ENCODE data around the gene OR5A1. TPM values are rescaled to one million over a fixed set of nuclear protein-coding genes. Genes with fewer than 3 reads are reported as not detected.
"Not testable (repeated sequence)": the region's sequence is repeated elsewhere in the genome, so short reads cannot be mapped to it uniquely, and the experiment has no call there.

Gene OR5A1
- total and polyA plus RNA-seq, 4 donors: not detected

DNA sequence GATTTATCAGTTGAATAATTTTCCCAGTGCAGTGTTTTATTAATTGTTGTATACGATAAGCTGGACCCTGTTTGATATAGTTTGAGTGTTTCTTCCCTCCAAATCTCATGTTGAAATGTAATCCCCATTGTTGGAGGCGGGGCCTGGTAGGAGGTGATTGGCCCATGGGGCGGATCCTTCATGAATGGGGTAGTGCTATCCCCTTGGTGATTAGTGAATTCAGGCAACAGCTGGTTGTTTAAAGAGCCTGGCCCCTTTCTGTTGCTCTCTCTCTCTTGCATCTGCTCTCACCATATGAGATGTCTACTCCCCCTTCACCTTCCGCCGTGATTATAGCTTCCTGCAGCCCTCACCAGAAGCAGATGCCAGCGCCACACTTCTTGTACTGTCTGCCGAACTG, 1.5 kb downstream of the OR5A1 start:
- DNase-seq (ENCODE audit: low spot score): no peak
- Histone ChIP-seq H3K36me3 (ENCODE audit: control insufficient read depth in 4 of 4, insufficient read depth in 3 of 4, low read depth in 1 of 4, low read length in 3 of 4) (no peaks in the 10 kb centered on the region), H3K27ac (ENCODE audit: low read depth in 1 of 2, low read length in 2 of 2) (no peak overlapping the region), H3K9ac (ENCODE audit: low read depth in 1 of 2, low read length in 2 of 2) (no peak overlapping the region), H3K4me1 (ENCODE audit: control insufficient read depth in 4 of 4, insufficient read depth in 4 of 4, low read length in 3 of 4) (no peaks in the 10 kb centered on the region), H3K9me3 (ENCODE audit: control insufficient read depth in 4 of 4, low read length in 3 of 4) (no peaks in the 10 kb centered on the region), H3K4me3 (ENCODE audit: low read depth in 1 of 3, low read length in 3 of 3) (no peak overlapping the region), H3K27me3 (ENCODE audit: control insufficient read depth in 4 of 4, insufficient read depth in 4 of 4, low read length in 3 of 4) (no peaks in the 10 kb centered on the region)
- TF ChIP-seq SP1 (IDR thresholded peaks at IDR 0.05): no peak
- TF ChIP-seq, protein P1, sequence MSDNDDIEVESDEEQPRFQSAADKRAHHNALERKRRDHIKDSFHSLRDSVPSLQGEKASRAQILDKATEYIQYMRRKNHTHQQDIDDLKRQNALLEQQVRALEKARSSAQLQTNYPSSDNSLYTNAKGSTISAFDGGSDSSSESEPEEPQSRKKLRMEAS (IDR thresholded peaks at IDR 0.05): no peak
- no peak for TF ChIP-seq FOXA2 (IDR thresholded peaks at IDR 0.05)
- no peak for TF ChIP-seq HNF4G (IDR thresholded peaks at IDR 0.05)
- no peak for TF ChIP-seq JUND (IDR thresholded peaks at IDR 0.05)
- no peak for TF ChIP-seq RAD21 (IDR thresholded peaks at IDR 0.05)
- TF ChIP-seq, protein P2, sequence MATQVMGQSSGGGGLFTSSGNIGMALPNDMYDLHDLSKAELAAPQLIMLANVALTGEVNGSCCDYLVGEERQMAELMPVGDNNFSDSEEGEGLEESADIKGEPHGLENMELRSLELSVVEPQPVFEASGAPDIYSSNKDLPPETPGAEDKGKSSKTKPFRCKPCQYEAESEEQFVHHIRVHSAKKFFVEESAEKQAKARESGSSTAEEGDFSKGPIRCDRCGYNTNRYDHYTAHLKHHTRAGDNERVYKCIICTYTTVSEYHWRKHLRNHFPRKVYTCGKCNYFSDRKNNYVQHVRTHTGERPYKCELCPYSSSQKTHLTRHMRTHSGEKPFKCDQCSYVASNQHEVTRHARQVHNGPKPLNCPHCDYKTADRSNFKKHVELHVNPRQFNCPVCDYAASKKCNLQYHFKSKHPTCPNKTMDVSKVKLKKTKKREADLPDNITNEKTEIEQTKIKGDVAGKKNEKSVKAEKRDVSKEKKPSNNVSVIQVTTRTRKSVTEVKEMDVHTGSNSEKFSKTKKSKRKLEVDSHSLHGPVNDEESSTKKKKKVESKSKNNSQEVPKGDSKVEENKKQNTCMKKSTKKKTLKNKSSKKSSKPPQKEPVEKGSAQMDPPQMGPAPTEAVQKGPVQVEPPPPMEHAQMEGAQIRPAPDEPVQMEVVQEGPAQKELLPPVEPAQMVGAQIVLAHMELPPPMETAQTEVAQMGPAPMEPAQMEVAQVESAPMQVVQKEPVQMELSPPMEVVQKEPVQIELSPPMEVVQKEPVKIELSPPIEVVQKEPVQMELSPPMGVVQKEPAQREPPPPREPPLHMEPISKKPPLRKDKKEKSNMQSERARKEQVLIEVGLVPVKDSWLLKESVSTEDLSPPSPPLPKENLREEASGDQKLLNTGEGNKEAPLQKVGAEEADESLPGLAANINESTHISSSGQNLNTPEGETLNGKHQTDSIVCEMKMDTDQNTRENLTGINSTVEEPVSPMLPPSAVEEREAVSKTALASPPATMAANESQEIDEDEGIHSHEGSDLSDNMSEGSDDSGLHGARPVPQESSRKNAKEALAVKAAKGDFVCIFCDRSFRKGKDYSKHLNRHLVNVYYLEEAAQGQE (IDR thresholded peaks at IDR 0.05): no peak
- TF ChIP-seq RXRA (IDR thresholded peaks at IDR 0.05): no peak
- TF ChIP-seq, protein P3, sequence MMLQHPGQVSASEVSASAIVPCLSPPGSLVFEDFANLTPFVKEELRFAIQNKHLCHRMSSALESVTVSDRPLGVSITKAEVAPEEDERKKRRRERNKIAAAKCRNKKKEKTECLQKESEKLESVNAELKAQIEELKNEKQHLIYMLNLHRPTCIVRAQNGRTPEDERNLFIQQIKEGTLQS (IDR thresholded peaks at IDR 0.05): no peak
- TF ChIP-seq, protein P4, sequence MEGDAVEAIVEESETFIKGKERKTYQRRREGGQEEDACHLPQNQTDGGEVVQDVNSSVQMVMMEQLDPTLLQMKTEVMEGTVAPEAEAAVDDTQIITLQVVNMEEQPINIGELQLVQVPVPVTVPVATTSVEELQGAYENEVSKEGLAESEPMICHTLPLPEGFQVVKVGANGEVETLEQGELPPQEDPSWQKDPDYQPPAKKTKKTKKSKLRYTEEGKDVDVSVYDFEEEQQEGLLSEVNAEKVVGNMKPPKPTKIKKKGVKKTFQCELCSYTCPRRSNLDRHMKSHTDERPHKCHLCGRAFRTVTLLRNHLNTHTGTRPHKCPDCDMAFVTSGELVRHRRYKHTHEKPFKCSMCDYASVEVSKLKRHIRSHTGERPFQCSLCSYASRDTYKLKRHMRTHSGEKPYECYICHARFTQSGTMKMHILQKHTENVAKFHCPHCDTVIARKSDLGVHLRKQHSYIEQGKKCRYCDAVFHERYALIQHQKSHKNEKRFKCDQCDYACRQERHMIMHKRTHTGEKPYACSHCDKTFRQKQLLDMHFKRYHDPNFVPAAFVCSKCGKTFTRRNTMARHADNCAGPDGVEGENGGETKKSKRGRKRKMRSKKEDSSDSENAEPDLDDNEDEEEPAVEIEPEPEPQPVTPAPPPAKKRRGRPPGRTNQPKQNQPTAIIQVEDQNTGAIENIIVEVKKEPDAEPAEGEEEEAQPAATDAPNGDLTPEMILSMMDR (IDR thresholded peaks at IDR 0.05; ENCODE audit: low read depth, low read length, missing input control): no peak
- no peak for TF ChIP-seq FOXA1 (IDR thresholded peaks at IDR 0.05)
- TF ChIP-seq, protein P5, sequence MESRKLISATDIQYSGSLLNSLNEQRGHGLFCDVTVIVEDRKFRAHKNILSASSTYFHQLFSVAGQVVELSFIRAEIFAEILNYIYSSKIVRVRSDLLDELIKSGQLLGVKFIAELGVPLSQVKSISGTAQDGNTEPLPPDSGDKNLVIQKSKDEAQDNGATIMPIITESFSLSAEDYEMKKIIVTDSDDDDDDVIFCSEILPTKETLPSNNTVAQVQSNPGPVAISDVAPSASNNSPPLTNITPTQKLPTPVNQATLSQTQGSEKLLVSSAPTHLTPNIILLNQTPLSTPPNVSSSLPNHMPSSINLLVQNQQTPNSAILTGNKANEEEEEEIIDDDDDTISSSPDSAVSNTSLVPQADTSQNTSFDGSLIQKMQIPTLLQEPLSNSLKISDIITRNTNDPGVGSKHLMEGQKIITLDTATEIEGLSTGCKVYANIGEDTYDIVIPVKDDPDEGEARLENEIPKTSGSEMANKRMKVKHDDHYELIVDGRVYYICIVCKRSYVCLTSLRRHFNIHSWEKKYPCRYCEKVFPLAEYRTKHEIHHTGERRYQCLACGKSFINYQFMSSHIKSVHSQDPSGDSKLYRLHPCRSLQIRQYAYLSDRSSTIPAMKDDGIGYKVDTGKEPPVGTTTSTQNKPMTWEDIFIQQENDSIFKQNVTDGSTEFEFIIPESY (IDR thresholded peaks at IDR 0.05): no peak
- no peak for TF ChIP-seq TAF1 (conservative IDR thresholded peaks at IDR 0.05)
- no peak for TF ChIP-seq EGR1 (IDR thresholded peaks at IDR 0.05; ENCODE audit: low read depth in 2 of 2)
- TF ChIP-seq HNF4A (conservative IDR thresholded peaks at IDR 0.05): no peak
- TF ChIP-seq NR2F2 (IDR thresholded peaks at IDR 0.05): no peak
- no peak for TF ChIP-seq YY1 (IDR thresholded peaks at IDR 0.05)
- TF ChIP-seq GABPA (IDR thresholded peaks at IDR 0.05 in 1 of 2, conservative IDR thresholded peaks at IDR 0.05 in 1 of 2): no peak
- WGBS: 94% methylated on average over 7 of the region's 7 CpGs

DNA sequence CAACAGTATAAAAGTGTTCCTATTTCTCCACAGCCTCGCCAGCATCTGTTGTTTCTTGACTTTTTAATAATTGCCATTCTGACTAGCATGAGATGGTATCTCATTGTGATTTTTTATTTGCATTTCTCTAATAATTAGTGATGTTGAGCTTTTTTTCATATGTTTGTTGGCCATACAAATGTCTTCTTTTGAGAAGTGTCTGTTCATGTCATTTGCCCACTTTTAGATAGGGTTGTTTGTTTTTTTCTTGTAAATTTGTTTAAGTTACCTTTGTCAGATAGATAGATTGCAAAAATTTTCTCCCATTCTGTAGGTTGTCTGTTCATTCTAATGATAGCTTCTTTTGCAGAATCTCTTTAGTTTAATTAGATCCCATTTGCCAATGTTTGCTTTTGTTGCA, 9.4 kb downstream of the OR5A1 start:
- H3K4me3 ChIP-seq (ENCODE audit: low read depth in 1 of 3, low read length in 3 of 3); H3K9me3 ChIP-seq (ENCODE audit: control insufficient read depth in 4 of 4, low read length in 3 of 4); H3K36me3 ChIP-seq (ENCODE audit: control insufficient read depth in 4 of 4, insufficient read depth in 3 of 4, low read depth in 1 of 4, low read length in 3 of 4); H3K4me1 ChIP-seq (ENCODE audit: control insufficient read depth in 4 of 4, insufficient read depth in 4 of 4, low read length in 3 of 4); H3K27me3 ChIP-seq (ENCODE audit: control insufficient read depth in 4 of 4, insufficient read depth in 4 of 4, low read length in 3 of 4); DNase-seq (ENCODE audit: low spot score); H3K9ac ChIP-seq (ENCODE audit: low read depth in 1 of 2, low read length in 2 of 2); H3K27ac ChIP-seq (ENCODE audit: low read depth in 1 of 2, low read length in 2 of 2): not testable (repeated sequence)
- WGBS: 91% methylated on average over 1 of the region's 1 CpG

All from liver (tissue), 9 donors.